Natural killer cell treated with Interleukin-12 subunit alpha and Interleukin-12 subunit beta and Interleukin-15 and Interleukin-18, amount 100 ng/mL, for 72 hours (primary cell): ENCODE data around the gene NFIA. TPM values are rescaled to one million over a fixed set of nuclear protein-coding genes. Genes with fewer than 3 reads are reported as not detected.
"Not testable (repeated sequence)": the region's sequence is repeated elsewhere in the genome, so short reads cannot be mapped to it uniquely, and the experiment has no call there.

Source experiments
- ATAC-seq, 2 donors: fragments of 150-1000 bp; cut with Tn5 transposase in 1 of 2; sonication (Bioruptor Pico), chemical (Tn5 transposase) in 1 of 2; 2 replicates each; pipeline ENCODE4 v1.10.0; 2021
- DNase-seq: peaks from one replicate; pipeline ENCODE4 v3.0.0; 2022; ENCODE audit warnings: low spot score
- H3K27ac Mint-ChIP-seq, 2 donors: 1 replicate in 1 of 2; 2 replicates in 1 of 2; pipeline ENCODE4 v1.8.0; 2022; ENCODE audit warnings: mixed read lengths in 2 of 2, mild to moderate bottlenecking in 1 of 2, moderate library complexity in 1 of 2
- H3K27me3 Mint-ChIP-seq, 2 donors: 1 replicate in 1 of 2; 2 replicates in 1 of 2; pipeline ENCODE4 v1.8.0; 2022; ENCODE audit warnings: mixed read lengths in 2 of 2
- H3K36me3 Mint-ChIP-seq: one replicate; pipeline ENCODE4 v1.8.0; 2022; ENCODE audit warnings: mixed read lengths
- H3K4me1 Mint-ChIP-seq, 2 donors: 1 replicate in 1 of 2; 2 replicates in 1 of 2; pipeline ENCODE4 v1.8.0; 2022; ENCODE audit warnings: low read depth in 2 of 2, mixed read lengths in 2 of 2, mild to moderate bottlenecking in 1 of 2
- H3K4me3 Mint-ChIP-seq: one replicate; pipeline ENCODE4 v1.8.0; 2022; ENCODE audit warnings: mixed read lengths
- H3K9me3 Mint-ChIP-seq: 2 replicates; pipeline ENCODE4 v1.8.0; 2022; ENCODE audit warnings: mixed read lengths
- total RNA-seq, 2 donors: library from RNA; stranded (reverse); gene quantifications; one replicate each; pipeline ENCODE4 v1.2.3, GENCODE V29; 2022

NFIA gene
- total RNA-seq, 2 donors from 2014 or later = 0.14 to 7.3 TPM

DNA sequence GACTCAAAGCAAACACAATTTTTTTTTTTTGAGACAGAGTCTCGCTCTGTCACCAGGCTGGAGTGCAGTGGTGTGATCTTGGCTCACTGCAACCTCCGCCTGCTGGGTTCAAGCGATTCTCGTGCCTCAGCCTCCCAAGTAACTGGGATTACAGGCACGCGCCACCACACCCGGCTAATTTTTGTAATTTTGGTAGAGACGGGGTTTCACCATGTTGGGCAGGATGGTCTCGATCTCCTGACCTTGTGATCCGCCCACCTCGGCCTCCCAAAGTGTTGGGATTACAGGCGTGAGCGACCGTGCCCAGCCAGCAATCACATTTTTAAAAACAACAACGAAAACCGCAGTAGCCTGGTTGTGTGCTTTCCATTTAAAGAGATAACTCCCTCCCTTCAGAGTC is 6.5 kb upstream of the NFIA start:
- not testable (repeated sequence) for H3K9me3 Mint-ChIP-seq, H3K4me3 Mint-ChIP-seq, DNase-seq, H3K36me3 Mint-ChIP-seq, H3K27ac Mint-ChIP-seq, H3K27me3 Mint-ChIP-seq, ATAC-seq
- H3K4me1 Mint-ChIP-seq = peaks cover 22 to 43% of the 10 kb centered on the region in 2 donors

DNA sequence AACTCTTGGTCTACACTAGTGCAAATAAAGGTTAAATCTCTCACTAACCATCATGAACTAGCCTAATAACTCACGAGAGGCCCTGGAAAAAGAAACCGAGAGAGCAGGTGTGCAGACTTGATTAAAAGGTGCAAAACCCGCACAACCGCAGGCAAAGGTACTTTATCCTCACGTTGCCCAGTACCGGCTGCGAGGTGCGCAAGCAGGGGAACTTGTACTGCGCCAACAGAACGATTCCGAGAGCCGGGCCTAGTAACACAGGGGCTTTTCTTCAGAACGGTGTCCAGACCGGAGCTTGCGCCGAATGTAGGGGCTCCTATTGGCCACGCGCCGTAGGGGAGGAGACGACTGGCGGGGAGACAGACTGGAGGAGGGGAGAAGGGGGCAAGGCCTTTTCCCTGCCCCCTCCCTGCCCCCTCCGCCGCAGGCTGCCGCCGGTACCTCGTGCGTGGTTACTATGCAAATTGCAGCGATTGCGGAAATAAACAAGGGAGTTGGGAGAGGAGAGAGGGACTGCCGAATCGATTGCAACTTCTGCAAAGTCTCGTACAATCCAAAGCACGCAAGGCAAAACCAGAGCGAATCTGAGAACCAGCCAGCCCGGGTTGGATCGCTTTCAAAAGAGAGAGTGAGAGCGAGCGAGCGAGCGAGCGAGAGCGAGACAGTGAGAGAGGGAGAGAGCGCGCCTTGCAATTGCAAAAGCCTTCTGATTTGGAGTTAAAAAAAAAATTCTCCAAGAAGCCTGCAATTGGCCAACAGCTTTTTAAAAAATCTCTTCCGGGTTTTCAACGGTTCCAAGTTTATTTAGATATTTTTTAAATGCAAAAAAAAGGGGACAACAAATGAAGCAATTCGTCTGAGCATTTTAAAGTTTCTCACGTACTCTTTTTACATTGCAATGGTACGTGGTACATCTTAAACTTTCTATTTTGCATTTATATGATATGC is 5.4 kb upstream of the NFIA start:
- H3K4me1 Mint-ChIP-seq = peaks cover 28 to 51% of the 10 kb centered on the region in 2 donors

GRCh38 chr1:61077676-61078541 is 4.5 kb upstream of the NFIA start:
- Mint-ChIP-seq H3K36me3 (no peaks in the 10 kb centered on the region), H3K9me3 (no peaks in the 10 kb centered on the region), H3K4me1 (peaks cover 28 to 51% of the 10 kb centered on the region in 2 donors), H3K4me3 (peak overlapping the region; percentile 96), H3K27ac (peak overlapping the region; percentile 77 to 88), H3K27me3 (peaks cover 0 to 6% of the 10 kb centered on the region in 2 donors)
- peak; percentile 94 for DNase-seq
- peak; percentile 88 to 94 for ATAC-seq

More for the DNA sequence above, 5.4 kb upstream of the NFIA start:
- DNase-seq (peak; percentile 82), ATAC-seq (peak; percentile 86 to 89)
- Mint-ChIP-seq H3K27ac (peak overlapping the region; percentile 77 to 88), H3K4me3 (peak overlapping the region; percentile 96), H3K36me3 (no peaks in the 10 kb centered on the region), H3K27me3 (peaks cover 0 to 6% of the 10 kb centered on the region in 2 donors), H3K9me3 (no peaks in the 10 kb centered on the region)

- Mint-ChIP-seq H3K36me3 (peaks cover under 1% of the 10 kb centered on the region), H3K27ac (peak overlapping the region; percentile 77 to 88), H3K27me3 (peaks cover 1 to 7% of the 10 kb centered on the region in 2 donors), H3K9me3 (no peaks in the 10 kb centered on the region), H3K4me1 (peaks cover 29 to 53% of the 10 kb centered on the region in 2 donors), H3K4me3 (peak overlapping the region; percentile 96)
- ATAC-seq (no peak), DNase-seq (no peak)
Observed at GRCh38 chr1:61078618-61079295, 3.6 kb upstream of the NFIA start.

- H3K36me3 Mint-ChIP-seq = peaks cover 6% of the 10 kb centered on the region
Observed at GRCh38 chr1:61079296-61079897, 3.0 kb upstream of the NFIA start.

GRCh38 chr1:61079898-61080336 is 2.4 kb upstream of the NFIA start:
- peak overlapping the region in 1 of 2 donors; percentile 7 for H3K27ac Mint-ChIP-seq
- no peak for DNase-seq
- H3K9me3 Mint-ChIP-seq = no peaks in the 10 kb centered on the region

More at GRCh38 chr1:61079296-61079897, 3.0 kb upstream of the NFIA start:
- Mint-ChIP-seq H3K27me3 (peaks cover 8 to 13% of the 10 kb centered on the region in 2 donors), H3K27ac (peak overlapping the region; percentile 7 to 77), H3K4me1 (peaks cover 33 to 59% of the 10 kb centered on the region in 2 donors), H3K4me3 (peak overlapping the region; percentile 96), H3K9me3 (no peaks in the 10 kb centered on the region)
- ATAC-seq (no peak), DNase-seq (no peak)

GRCh38 chr1:61080413-61081143 is 1.8 kb upstream of the NFIA start:
- DNase-seq (no peak), ATAC-seq (no peak)
- Mint-ChIP-seq H3K4me3 (peak overlapping the region; percentile 83), H3K9me3 (no peaks in the 10 kb centered on the region), H3K27ac (no peak overlapping the region), H3K4me1 (peaks cover 33 to 60% of the 10 kb centered on the region in 2 donors), H3K27me3 (peaks cover 8 to 14% of the 10 kb centered on the region in 2 donors), H3K36me3 (peaks cover 6% of the 10 kb centered on the region)

More at GRCh38 chr1:61079898-61080336, 2.4 kb upstream of the NFIA start:
- Mint-ChIP-seq H3K4me1 (peaks cover 33 to 60% of the 10 kb centered on the region in 2 donors), H3K27me3 (peaks cover 8 to 14% of the 10 kb centered on the region in 2 donors), H3K36me3 (peaks cover 6% of the 10 kb centered on the region), H3K4me3 (peak overlapping the region; percentile 59)
- no peak for ATAC-seq

DNA sequence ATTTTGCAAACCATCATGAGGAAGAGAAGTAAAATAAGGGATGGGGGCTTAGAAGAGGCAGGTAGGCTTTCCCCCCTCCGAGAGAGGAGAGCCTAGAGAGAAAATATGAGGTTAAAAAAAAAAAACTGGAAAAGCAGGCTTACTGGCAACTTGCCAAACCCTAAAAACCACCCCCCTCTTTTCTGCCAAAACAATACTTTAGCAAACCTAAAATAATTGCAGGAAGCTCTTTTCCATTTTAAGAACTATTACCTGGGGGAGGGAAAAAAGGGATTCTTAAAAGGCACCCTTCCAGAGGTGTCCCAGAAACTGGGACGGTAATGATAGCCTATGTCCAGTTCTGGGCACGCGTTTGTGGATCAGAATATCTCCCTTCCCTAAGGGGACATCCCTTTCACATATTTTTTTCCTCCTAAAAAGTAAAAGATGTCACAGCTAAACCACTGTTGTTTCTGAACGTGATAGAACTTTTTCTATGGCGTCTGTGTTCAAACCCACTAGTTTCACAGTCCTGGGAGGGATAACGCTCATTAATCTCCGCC is 1.1 kb upstream of the NFIA start:
- ATAC-seq (no peak), DNase-seq (no peak)
- Mint-ChIP-seq H3K27ac (no peak overlapping the region), H3K9me3 (no peaks in the 10 kb centered on the region), H3K36me3 (peaks cover 6% of the 10 kb centered on the region), H3K27me3 (peaks cover 8 to 14% of the 10 kb centered on the region in 2 donors), H3K4me1 (peaks cover 33 to 58% of the 10 kb centered on the region in 2 donors), H3K4me3 (peak overlapping the region; percentile 83)

- Mint-ChIP-seq H3K27me3 (peaks cover 8 to 14% of the 10 kb centered on the region in 2 donors), H3K36me3 (peaks cover 6% of the 10 kb centered on the region), H3K4me1 (peaks cover 29 to 52% of the 10 kb centered on the region in 2 donors), H3K27ac (no peak overlapping the region), H3K9me3 (no peaks in the 10 kb centered on the region), H3K4me3 (peak overlapping the region; percentile 83)
- DNase-seq = peak; percentile 65
- ATAC-seq = peak; percentile 25 to 31
Observed at GRCh38 chr1:61081686-61082310, 563 bp upstream of the NFIA start.

DNA sequence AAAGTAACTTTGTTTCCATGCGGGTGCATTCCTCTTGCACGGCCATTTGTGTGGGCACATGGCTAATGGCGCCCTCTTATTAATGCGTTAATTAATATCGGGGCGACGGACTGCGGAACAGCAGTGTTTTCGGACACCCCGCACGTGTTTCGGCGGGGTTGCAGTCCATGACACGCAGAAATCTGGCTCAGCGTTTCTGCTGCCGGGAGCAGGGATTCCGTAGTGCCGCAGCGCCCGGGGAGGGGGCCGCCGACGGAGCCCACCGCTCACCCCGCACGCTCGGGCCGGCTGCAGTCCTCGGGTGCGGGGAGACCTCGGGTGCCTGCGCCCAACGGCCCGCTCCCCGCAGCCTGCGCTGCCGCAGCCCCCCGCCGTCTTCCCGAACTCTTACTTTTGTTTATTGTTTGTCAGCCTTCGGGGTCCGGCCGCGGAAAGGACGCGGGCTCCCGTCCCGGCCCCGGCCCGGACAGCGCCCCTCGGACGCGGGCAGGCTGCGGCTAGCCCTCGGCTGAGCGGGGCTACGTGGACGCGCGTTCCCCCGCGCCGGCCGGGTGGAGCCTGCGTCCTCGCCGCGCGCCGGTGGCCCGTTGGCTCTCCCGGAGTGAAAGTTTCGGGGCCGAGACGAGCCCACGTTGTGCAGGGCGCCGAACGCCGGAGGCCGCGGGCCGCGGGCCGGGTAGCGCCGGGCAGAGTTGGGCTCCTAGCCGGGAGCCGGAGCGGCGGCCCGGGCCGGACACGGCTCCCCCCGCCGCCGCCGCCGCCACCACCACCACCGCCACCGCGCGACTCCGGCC is 849 bp downstream of the NFIA start:
- H3K4me1 Mint-ChIP-seq = peaks cover 19 to 42% of the 10 kb centered on the region in 2 donors
- H3K9me3 Mint-ChIP-seq = no peaks in the 10 kb centered on the region
- peak overlapping the region; percentile 93 for H3K4me3 Mint-ChIP-seq
- H3K27me3 Mint-ChIP-seq = peaks cover 8 to 14% of the 10 kb centered on the region in 2 donors
- peaks cover 6% of the 10 kb centered on the region for H3K36me3 Mint-ChIP-seq
- H3K27ac Mint-ChIP-seq = peak overlapping the region; percentile 62 to 72
- ATAC-seq (peak; percentile 59 to 72), DNase-seq (no peak)

DNA sequence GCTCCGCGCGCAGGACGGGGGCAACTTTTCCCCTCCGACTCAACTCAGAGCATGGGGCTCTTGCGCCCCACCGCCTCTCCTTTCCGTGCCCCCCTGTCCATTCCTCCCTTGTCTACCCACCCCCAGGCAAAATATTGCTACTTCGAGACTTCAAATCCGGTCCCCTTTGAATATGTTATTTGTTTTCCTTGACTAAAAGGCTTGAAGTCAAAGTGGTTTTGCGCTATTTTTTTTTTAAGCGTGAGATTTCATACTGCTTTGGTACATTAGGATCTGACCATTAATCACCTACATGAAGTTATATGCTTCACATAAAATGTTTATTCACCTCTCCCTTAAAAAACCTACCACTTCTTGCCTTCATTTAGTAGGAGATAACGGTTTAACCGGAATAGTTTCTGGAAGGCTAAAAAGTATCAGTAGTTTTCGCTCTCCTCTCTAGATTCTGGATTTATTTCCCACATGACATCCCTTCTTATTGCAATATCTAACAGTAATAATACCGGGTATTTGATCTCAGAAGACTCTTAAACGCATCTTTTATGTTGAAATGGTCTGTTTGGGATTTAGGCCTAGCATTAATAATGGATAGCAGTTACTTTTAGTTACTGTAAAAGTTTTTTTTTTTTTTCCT is 1.6 kb downstream of the NFIA start:
- peak overlapping the region; percentile 62 to 72 for H3K27ac Mint-ChIP-seq
- peaks cover 19 to 34% of the 10 kb centered on the region in 2 donors for H3K4me1 Mint-ChIP-seq

More for the DNA sequence above, 1.6 kb downstream of the NFIA start:
- DNase-seq = no peak
- Mint-ChIP-seq H3K9me3 (no peaks in the 10 kb centered on the region), H3K36me3 (peaks cover 6% of the 10 kb centered on the region), H3K4me3 (peak overlapping the region; percentile 93), H3K27me3 (peaks cover 8 to 18% of the 10 kb centered on the region in 2 donors)
- no peak for ATAC-seq
